OCI-LY1 (cell line): ENCODE measurements around the gene SENP1.

Experiments
- H2AFZ ChIP-seq: fragments of 200-600 bp; sonication (generic), shearing (Covaris generic); 2 replicates; pipeline ENCODE4 v1.6.0; 2014; ENCODE audit warnings: antibody characterized with exemption, mild to moderate bottlenecking, low read length
- H3F3A ChIP-seq: fragments of 200-600 bp; sonication (generic), shearing (Covaris generic); 2 replicates; pipeline ENCODE4 v1.6.0; 2014; ENCODE audit warnings: mild to moderate bottlenecking, antibody characterized with exemption, low read length, moderate library complexity; ENCODE audit not compliant: insufficient read depth
- H3K27ac ChIP-seq: fragments of 200-600 bp; sonication (generic); 2 replicates; pipeline ENCODE4 v1.5.1; 2014; ENCODE audit warnings: low read length, mixed run types, mild to moderate bottlenecking, low read depth; ENCODE audit not compliant: poor library complexity, severe bottlenecking
- H3K27me3 ChIP-seq: fragments of 200-600 bp; sonication (generic); 2 replicates; pipeline ENCODE4 v1.6.0; 2014; ENCODE audit warnings: antibody characterized with exemption, mild to moderate bottlenecking, low read length, moderate library complexity; ENCODE audit not compliant: insufficient read depth
- H3K36me3 ChIP-seq: fragments of 200-600 bp; sonication (generic); 2 replicates; pipeline ENCODE4 v1.6.1; 2014; ENCODE audit warnings: mild to moderate bottlenecking, antibody characterized with exemption, low read length, moderate library complexity, mixed read lengths; ENCODE audit not compliant: insufficient read depth
- H3K4me1 ChIP-seq: fragments of 200-600 bp; sonication (generic); 2 replicates; pipeline ENCODE4 v1.5.1; 2014; ENCODE audit warnings: mild to moderate bottlenecking, low read length, moderate library complexity; ENCODE audit not compliant: insufficient read depth, severe bottlenecking
- H3K4me2 ChIP-seq: fragments of 200-600 bp; sonication (generic), shearing (Covaris generic); 2 replicates; pipeline ENCODE4 v1.6.1; 2014; ENCODE audit warnings: low read length
- H3K4me3 ChIP-seq: fragments of 200-600 bp; sonication (generic); 2 replicates; pipeline ENCODE4 v1.5.1; 2014; ENCODE audit warnings: low read length, low read depth, mild to moderate bottlenecking, mixed read lengths; ENCODE audit not compliant: poor library complexity, severe bottlenecking
- H3K79me2 ChIP-seq: fragments of 200-600 bp; shearing (Covaris generic); 2 replicates; pipeline ENCODE4 v1.6.1; 2016; ENCODE audit warnings: mixed run types, low read length, mixed read lengths; ENCODE audit not compliant: insufficient read depth
- H3K9ac ChIP-seq: fragments of 200-600 bp; sonication (generic), shearing (Covaris generic); 2 replicates; pipeline ENCODE4 v1.6.1; 2014; ENCODE audit warnings: mild to moderate bottlenecking, low read length, mixed read lengths
- H3K9me2 ChIP-seq: fragments of 200-600 bp; sonication (generic), shearing (Covaris generic); 2 replicates; pipeline ENCODE4 v1.6.1; 2014; ENCODE audit warnings: low read depth, mild to moderate bottlenecking, low read length, mixed read lengths
- H3K9me3 ChIP-seq: fragments of 200-600 bp; shearing (Covaris generic); 2 replicates; pipeline ENCODE4 v1.6.1; 2014; ENCODE audit warnings: low read length, mixed read lengths
- H4K20me1 ChIP-seq: fragments of 200-600 bp; sonication (generic), shearing (Covaris generic); 2 replicates; pipeline ENCODE4 v1.6.0; 2016; ENCODE audit warnings: mild to moderate bottlenecking, low read length; ENCODE audit not compliant: insufficient read depth
- EZH2 ChIP-seq: fragments of 200-600 bp; sonication (generic), shearing (Covaris generic); IDR thresholded peaks from 2 replicates; pipeline ENCODE4 v1.8.0; 2017; ENCODE audit warnings: borderline replicate concordance, mixed run types, mild to moderate bottlenecking, antibody characterized with exemption, low read length, moderate library complexity, mixed read lengths
- TF ChIP-seq, protein P1 (sequence below): fragments of 200-600 bp; sonication (generic), shearing (Covaris generic); IDR thresholded peaks from 2 replicates; pipeline ENCODE4 v1.5.1; 2017; ENCODE audit warnings: mild to moderate bottlenecking, antibody characterized with exemption, low read length, moderate library complexity, mixed read lengths

Gene SENP1

DNA sequence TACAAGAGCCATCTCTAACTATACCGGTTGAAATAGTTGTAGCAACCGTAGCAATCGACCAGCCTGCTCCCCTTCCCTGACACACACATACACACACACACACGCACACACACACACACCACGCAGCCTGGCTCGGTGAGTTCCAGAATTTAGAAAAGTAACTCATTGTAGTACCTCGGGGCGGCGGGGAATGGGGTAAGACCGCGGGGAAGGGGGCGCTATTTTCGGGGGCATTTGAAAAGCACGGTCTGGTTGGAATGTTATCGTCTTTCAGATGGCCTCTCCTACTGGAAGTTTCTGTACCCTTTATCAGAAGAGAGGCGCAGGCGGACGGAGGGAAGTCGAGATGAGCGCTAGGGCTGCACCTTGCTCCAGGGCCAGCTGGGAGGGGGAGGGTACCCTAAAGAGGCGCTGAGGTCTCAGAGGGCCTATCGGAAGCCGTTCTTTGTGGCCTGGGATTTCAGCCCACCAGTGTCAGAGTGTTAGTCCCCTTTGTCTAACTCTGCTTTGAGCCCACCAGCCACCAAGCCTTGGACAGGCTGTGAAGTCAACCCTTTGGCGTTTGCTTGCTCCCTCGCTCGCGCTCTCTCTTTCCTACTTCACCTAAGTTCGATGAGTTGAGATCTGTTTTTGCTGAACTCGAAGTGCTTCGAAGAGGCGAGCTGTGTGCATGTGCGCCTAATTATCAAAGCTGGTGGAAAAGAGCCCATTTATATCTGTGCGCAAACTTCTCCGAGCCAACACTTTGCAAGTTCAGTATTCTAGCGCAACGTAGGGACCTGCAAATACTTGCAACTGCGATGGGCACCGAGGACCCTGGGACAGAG lies 102.4 kb downstream of the SENP1 start:
- Histone ChIP-seq H3K4me3 (no peak overlapping the region), H3K9ac (no peak overlapping the region), H3K79me2 (no peaks in the 10 kb centered on the region), H4K20me1 (no peaks in the 10 kb centered on the region), H3K4me2 (no peak overlapping the region), H2AFZ (no peak overlapping the region), H3K4me1 (no peaks in the 10 kb centered on the region), H3K36me3 (no peaks in the 10 kb centered on the region), H3F3A (no peaks in the 10 kb centered on the region), H3K27me3 (peaks cover 10% of the 10 kb centered on the region; the same call in 1 of the 2 replicates), H3K9me2 (no peaks in the 10 kb centered on the region), H3K27ac (no peak overlapping the region), H3K9me3 (no peaks in the 10 kb centered on the region)
- no peak for TF ChIP-seq EZH2
- TF ChIP-seq, protein P1, sequence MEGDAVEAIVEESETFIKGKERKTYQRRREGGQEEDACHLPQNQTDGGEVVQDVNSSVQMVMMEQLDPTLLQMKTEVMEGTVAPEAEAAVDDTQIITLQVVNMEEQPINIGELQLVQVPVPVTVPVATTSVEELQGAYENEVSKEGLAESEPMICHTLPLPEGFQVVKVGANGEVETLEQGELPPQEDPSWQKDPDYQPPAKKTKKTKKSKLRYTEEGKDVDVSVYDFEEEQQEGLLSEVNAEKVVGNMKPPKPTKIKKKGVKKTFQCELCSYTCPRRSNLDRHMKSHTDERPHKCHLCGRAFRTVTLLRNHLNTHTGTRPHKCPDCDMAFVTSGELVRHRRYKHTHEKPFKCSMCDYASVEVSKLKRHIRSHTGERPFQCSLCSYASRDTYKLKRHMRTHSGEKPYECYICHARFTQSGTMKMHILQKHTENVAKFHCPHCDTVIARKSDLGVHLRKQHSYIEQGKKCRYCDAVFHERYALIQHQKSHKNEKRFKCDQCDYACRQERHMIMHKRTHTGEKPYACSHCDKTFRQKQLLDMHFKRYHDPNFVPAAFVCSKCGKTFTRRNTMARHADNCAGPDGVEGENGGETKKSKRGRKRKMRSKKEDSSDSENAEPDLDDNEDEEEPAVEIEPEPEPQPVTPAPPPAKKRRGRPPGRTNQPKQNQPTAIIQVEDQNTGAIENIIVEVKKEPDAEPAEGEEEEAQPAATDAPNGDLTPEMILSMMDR: no peak

- Histone ChIP-seq H3K27ac (no peak overlapping the region), H3K36me3 (no peaks in the 10 kb centered on the region), H3K79me2 (no peaks in the 10 kb centered on the region), H3K4me1 (no peaks in the 10 kb centered on the region), H3K27me3 (peaks cover 10% of the 10 kb centered on the region; the same call in 1 of the 2 replicates), H3K4me3 (no peak overlapping the region), H4K20me1 (no peaks in the 10 kb centered on the region), H3K9me3 (no peaks in the 10 kb centered on the region), H3K9me2 (no peaks in the 10 kb centered on the region), H3K9ac (no peak overlapping the region), H3F3A (no peaks in the 10 kb centered on the region), H3K4me2 (no peak overlapping the region), H2AFZ (no peak overlapping the region)
- TF ChIP-seq, protein P1: no peak
- no peak for TF ChIP-seq EZH2
Measured at GRCh38 chr12:48002773-48003218, 103.1 kb downstream of the SENP1 start.

- Histone ChIP-seq H3K9me2 (no peaks in the 10 kb centered on the region), H3K9me3 (no peaks in the 10 kb centered on the region), H4K20me1 (no peaks in the 10 kb centered on the region), H2AFZ (no peak overlapping the region), H3K36me3 (no peaks in the 10 kb centered on the region), H3K9ac (no peak overlapping the region), H3K4me1 (no peaks in the 10 kb centered on the region), H3K27ac (no peak overlapping the region), H3F3A (no peaks in the 10 kb centered on the region), H3K4me3 (no peak overlapping the region), H3K27me3 (peaks cover 10% of the 10 kb centered on the region; the same call in 1 of the 2 replicates), H3K79me2 (no peaks in the 10 kb centered on the region), H3K4me2 (no peak overlapping the region)
- no peak for TF ChIP-seq EZH2
- TF ChIP-seq, protein P1: no peak
Measured at GRCh38 chr12:48002414-48002730, 103.5 kb downstream of the SENP1 start.
